Uterus (tissue), 4 donors: ENCODE results near the gene PCYT1A. TPM values are rescaled to one million over a fixed set of nuclear protein-coding genes. Genes with fewer than 3 reads are reported as not detected.

Experiments used
- DNase-seq, 2 donors: peaks; one replicate each; pipeline ENCODE4 v3.0.0-alpha.2; 2019 to 2020
- H3K27ac ChIP-seq, 2 donors: fragments of 200-600 bp; sonication (generic); 1 replicate in 1 of 2; 2 replicates in 1 of 2; pipeline ENCODE4 v1.5.1; 2016 to 2018
- H3K27me3 ChIP-seq, 2 donors: fragments of 200-600 bp; sonication (generic); one replicate each; pipeline ENCODE4 v1.5.1; 2018 to 2019; ENCODE audit warnings: control low read depth in 1 of 2
- H3K36me3 ChIP-seq, 2 donors: fragments of 200-600 bp; sonication (generic); one replicate each; pipeline ENCODE4 v1.5.1; 2019; ENCODE audit warnings: control low read depth in 1 of 2
- H3K4me1 ChIP-seq, 2 donors: fragments of 200-600 bp; sonication (generic); one replicate each; pipeline ENCODE4 v1.5.1; 2018 to 2019; ENCODE audit warnings: control low read depth in 1 of 2
- H3K4me3 ChIP-seq, 2 donors: fragments of 200-600 bp; sonication (generic); 1 replicate in 1 of 2; 2 replicates in 1 of 2; pipeline ENCODE4 v1.5.1; 2018 to 2019; ENCODE audit warnings: mild to moderate bottlenecking in 1 of 2
- H3K9me3 ChIP-seq, 2 donors: fragments of 200-600 bp; sonication (generic); one replicate each; pipeline ENCODE4 v1.5.1; 2019; ENCODE audit warnings: control low read depth in 1 of 2
- CTCF ChIP-seq, 4 experiments: fragments of 200-600 bp in 2 of 4; fragments of 450-650 bp in 2 of 4; sonication (generic) in 2 of 4; IDR thresholded peaks; one replicate each; pipeline ENCODE4 v1.5.1; 2016 to 2019; ENCODE audit warnings: antibody characterized with exemption in 4 of 4, mild to moderate bottlenecking in 2 of 4, moderate library complexity in 1 of 4
- POLR2A ChIP-seq, 2 donors: fragments of 450-650 bp; IDR thresholded peaks; one replicate each; pipeline ENCODE4 v1.6.1; 2016; ENCODE audit warnings: antibody characterized with exemption in 2 of 2, mild to moderate bottlenecking in 1 of 2, moderate library complexity in 1 of 2
- intact Hi-C: fragments of 100-400 bp; cut with DNase I; formaldehyde crosslinking; loops from one replicate; pipeline ENCODE4 v1.15.1; 2023; ENCODE audit warnings: low total_unique reads
- total RNA-seq, 4 donors: library from RNA; depleted of rRNA in 3 of 4; stranded (reverse); fragments of >200 nt in 3 of 4; gene quantifications; one replicate each; pipeline versions ENCODE4 v1.1.0 to v1.2.4, GENCODE V29; 2014 to 2023
- donor health status: DM: yes; HTN: yes; CAD: no.

The PCYT1A gene
- total RNA-seq, 4 donors from 2014 or later = 36.5 to 275 (median 56.0) TPM

- H3K27ac ChIP-seq = no peak overlapping the region
- H3K4me1 ChIP-seq = no peaks in the 10 kb centered on the region
- no peaks in the 10 kb centered on the region for H3K27me3 ChIP-seq
- H3K9me3 ChIP-seq = no peaks in the 10 kb centered on the region
- H3K4me3 ChIP-seq = no peak overlapping the region
- TF ChIP-seq POLR2A (IDR thresholded peaks at IDR 0.05) (no peak), CTCF (IDR thresholded peaks at IDR 0.05) (no peak)
- intact Hi-C loops = no loop called here
- H3K36me3 ChIP-seq = no peaks in the 10 kb centered on the region
- no peak for DNase-seq
Measured at GRCh38 chr3:196240424-196240823, 47.1 kb downstream of the PCYT1A start.

- DNase-seq = no peak
- no peaks in the 10 kb centered on the region for H3K36me3 ChIP-seq
- H3K9me3 ChIP-seq = no peaks in the 10 kb centered on the region
- H3K4me3 ChIP-seq = no peak overlapping the region
- intact Hi-C loops = no loop called here
- no peaks in the 10 kb centered on the region for H3K27me3 ChIP-seq
- no peaks in the 10 kb centered on the region for H3K4me1 ChIP-seq
- H3K27ac ChIP-seq = no peak overlapping the region
- TF ChIP-seq POLR2A (IDR thresholded peaks at IDR 0.05) (no peak), CTCF (IDR thresholded peaks at IDR 0.05) (no peak)
Measured at GRCh38 chr3:196238612-196239560, 48.6 kb downstream of the PCYT1A start.

- TF ChIP-seq CTCF (IDR thresholded peaks at IDR 0.05) (no peak), POLR2A (IDR thresholded peaks at IDR 0.05) (no peak)
- H3K27ac ChIP-seq = no peak overlapping the region
- no peak for DNase-seq
- H3K36me3 ChIP-seq = no peaks in the 10 kb centered on the region
- H3K4me1 ChIP-seq = no peaks in the 10 kb centered on the region
- H3K27me3 ChIP-seq = no peaks in the 10 kb centered on the region
- H3K4me3 ChIP-seq = no peak overlapping the region
- no peaks in the 10 kb centered on the region for H3K9me3 ChIP-seq
- intact Hi-C loops = no loop called here
Measured at GRCh38 chr3:196237203-196237602, 50.3 kb downstream of the PCYT1A start.

- Histone ChIP-seq H3K4me3 (no peak overlapping the region), H3K27me3 (no peaks in the 10 kb centered on the region), H3K9me3 (no peaks in the 10 kb centered on the region), H3K27ac (no peak overlapping the region), H3K36me3 (no peaks in the 10 kb centered on the region), H3K4me1 (no peaks in the 10 kb centered on the region)
- intact Hi-C loops = no loop called here
- TF ChIP-seq POLR2A (IDR thresholded peaks at IDR 0.05) (no peak), CTCF (IDR thresholded peaks at IDR 0.05) (no peak)
- DNase-seq = no peak
Measured at GRCh38 chr3:196236223-196236622, 51.3 kb downstream of the PCYT1A start.

- H3K27ac ChIP-seq = no peak overlapping the region
- no peaks in the 10 kb centered on the region for H3K27me3 ChIP-seq
- no peak for DNase-seq
- H3K4me3 ChIP-seq = no peak overlapping the region
- no peak for TF ChIP-seq CTCF (IDR thresholded peaks at IDR 0.05)
- no peak for TF ChIP-seq POLR2A (IDR thresholded peaks at IDR 0.05)
- H3K4me1 ChIP-seq = no peaks in the 10 kb centered on the region
- no peaks in the 10 kb centered on the region for H3K36me3 ChIP-seq
- intact Hi-C loops = no loop called here
- no peaks in the 10 kb centered on the region for H3K9me3 ChIP-seq
Measured at GRCh38 chr3:196235452-196236122, 51.9 kb downstream of the PCYT1A start.
